Right atrium auricular region (tissue), 2 donors: ENCODE results near the gene FBXO5. TPM values are rescaled to one million over a fixed set of nuclear protein-coding genes. Genes with fewer than 3 reads are reported as not detected.

ENCODE experiments used
- DNase-seq: peaks from one replicate; pipeline ENCODE4 v3.0.0-alpha.2; 2019; ENCODE audit warnings: low spot score
- H3K27ac ChIP-seq, 2 donors: fragments of 200-600 bp; sonication (generic); 1 replicate in 1 of 2; 2 replicates in 1 of 2; pipeline ENCODE4 v1.5.1; 2016 to 2019
- H3K27me3 ChIP-seq, 2 donors: fragments of 200-600 bp; sonication (generic); one replicate each; pipeline versions ENCODE4 v1.5.1 to v1.6.0; 2017 to 2019
- H3K36me3 ChIP-seq: fragments of 200-600 bp; sonication (generic); one replicate; pipeline ENCODE4 v1.5.1; 2016
- H3K4me1 ChIP-seq, 2 donors: fragments of 200-600 bp; sonication (generic); one replicate each; pipeline versions ENCODE4 v1.5.1 to v1.6.0; 2017 to 2019
- H3K4me3 ChIP-seq, 2 donors: fragments of 200-600 bp; sonication (generic); 1 replicate in 1 of 2; 2 replicates in 1 of 2; pipeline ENCODE4 v1.5.1; 2017 to 2019; ENCODE audit warnings: mild to moderate bottlenecking in 1 of 2, moderate library complexity in 1 of 2
- H3K9me3 ChIP-seq, 2 donors: fragments of 200-600 bp; sonication (generic); one replicate each; pipeline ENCODE4 v1.5.1; 2019
- CTCF ChIP-seq, 2 donors: fragments of 200-600 bp; sonication (generic); IDR thresholded peaks; one replicate each; pipeline ENCODE4 v1.5.1; 2019; ENCODE audit warnings: antibody characterized with exemption in 2 of 2
- total RNA-seq, 2 donors: library from RNA; depleted of rRNA; stranded (reverse); fragments of >200 nt; gene quantifications; one replicate each; pipeline ENCODE4 v1.1.0, GENCODE V29; 2016

FBXO5 gene
- total RNA-seq, 2 donors from 2014 or later: 2.0 to 2.9 TPM

- no peaks in the 10 kb centered on the region for H3K36me3 ChIP-seq
Observed at GRCh38 chr6:152952045-152952444, 30.8 kb downstream of the FBXO5 start.

GRCh38 chr6:152950240-152950639, 32.6 kb downstream of the FBXO5 start:
- TF ChIP-seq CTCF (IDR thresholded peaks at IDR 0.05): no peak

More at GRCh38 chr6:152952045-152952444, 30.8 kb downstream of the FBXO5 start:
- TF ChIP-seq CTCF (IDR thresholded peaks at IDR 0.05): no peak
- Histone ChIP-seq H3K27ac (no peak overlapping the region), H3K4me3 (no peak overlapping the region), H3K27me3 (no peaks in the 10 kb centered on the region), H3K9me3 (peaks cover 0 to 7% of the 10 kb centered on the region in 2 donors), H3K4me1 (peaks cover 0 to 5% of the 10 kb centered on the region in 2 donors)
- no peak for DNase-seq

GRCh38 chr6:152948150-152948768, 34.6 kb downstream of the FBXO5 start:
- Histone ChIP-seq H3K4me1 (peaks cover 0 to 5% of the 10 kb centered on the region in 2 donors), H3K4me3 (no peak overlapping the region), H3K27ac (no peak overlapping the region), H3K9me3 (no peaks in the 10 kb centered on the region), H3K27me3 (no peaks in the 10 kb centered on the region), H3K36me3 (no peaks in the 10 kb centered on the region)
- TF ChIP-seq CTCF (IDR thresholded peaks at IDR 0.05): peak; percentile 58 to 78
- no peak for DNase-seq

More at GRCh38 chr6:152950240-152950639, 32.6 kb downstream of the FBXO5 start:
- no peak overlapping the region for H3K27ac ChIP-seq
- no peaks in the 10 kb centered on the region for H3K36me3 ChIP-seq
- H3K4me1 ChIP-seq: peaks cover 0 to 5% of the 10 kb centered on the region in 2 donors
- no peak overlapping the region for H3K4me3 ChIP-seq
- no peak for DNase-seq
- no peaks in the 10 kb centered on the region for H3K9me3 ChIP-seq
- H3K27me3 ChIP-seq: no peaks in the 10 kb centered on the region

- Histone ChIP-seq H3K4me3 (no peak overlapping the region), H3K9me3 (no peaks in the 10 kb centered on the region), H3K4me1 (peaks cover 0 to 5% of the 10 kb centered on the region in 2 donors), H3K36me3 (no peaks in the 10 kb centered on the region), H3K27me3 (no peaks in the 10 kb centered on the region), H3K27ac (no peak overlapping the region)
- TF ChIP-seq CTCF (IDR thresholded peaks at IDR 0.05): no peak
- DNase-seq: no peak
Observed at GRCh38 chr6:152946995-152947394, 35.8 kb downstream of the FBXO5 start.

GRCh38 chr6:152946484-152946883, 36.4 kb downstream of the FBXO5 start:
- H3K27ac ChIP-seq: no peak overlapping the region
- no peaks in the 10 kb centered on the region for H3K27me3 ChIP-seq
- peaks cover 0 to 5% of the 10 kb centered on the region in 2 donors for H3K4me1 ChIP-seq
- TF ChIP-seq CTCF (IDR thresholded peaks at IDR 0.05): no peak
- no peak for DNase-seq
- no peaks in the 10 kb centered on the region for H3K36me3 ChIP-seq
- no peaks in the 10 kb centered on the region for H3K9me3 ChIP-seq
- H3K4me3 ChIP-seq: no peak overlapping the region
